ENCODE measurements around the gene ZNF343.
"Not testable (repeated sequence)": the region's sequence is repeated elsewhere in the genome, so short reads cannot be mapped to it uniquely, and the experiment has no call there.

DNA sequence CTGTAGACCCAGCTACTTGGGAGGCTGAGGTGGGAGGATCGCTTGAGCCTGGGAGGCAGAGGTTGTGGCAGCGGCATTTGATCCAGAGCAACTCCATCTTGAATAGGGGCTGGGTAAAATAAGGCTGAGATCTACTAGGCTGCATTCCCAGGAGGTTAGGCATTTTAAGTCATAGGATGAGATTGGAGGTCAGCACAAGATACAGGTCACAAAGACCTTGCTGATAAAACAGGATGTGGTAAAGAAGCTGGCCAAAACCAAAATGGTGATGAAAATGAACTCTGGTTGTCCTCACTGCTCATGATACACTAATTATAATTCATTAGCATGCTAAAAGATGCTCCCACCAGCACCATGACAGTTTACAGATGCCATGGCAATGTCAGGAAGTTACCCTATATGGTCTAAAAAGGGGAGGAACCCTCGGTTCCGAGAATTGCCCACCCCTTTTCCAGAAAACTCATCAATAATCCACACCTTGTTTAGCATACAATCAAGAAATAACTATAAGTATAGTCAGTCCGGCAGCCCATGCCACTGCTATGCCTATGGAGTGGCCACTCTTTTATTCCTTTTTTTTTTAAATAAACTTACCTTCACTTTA lies 14.2 kb upstream of the ZNF343 start:
- TF ChIP-seq, protein P1, sequence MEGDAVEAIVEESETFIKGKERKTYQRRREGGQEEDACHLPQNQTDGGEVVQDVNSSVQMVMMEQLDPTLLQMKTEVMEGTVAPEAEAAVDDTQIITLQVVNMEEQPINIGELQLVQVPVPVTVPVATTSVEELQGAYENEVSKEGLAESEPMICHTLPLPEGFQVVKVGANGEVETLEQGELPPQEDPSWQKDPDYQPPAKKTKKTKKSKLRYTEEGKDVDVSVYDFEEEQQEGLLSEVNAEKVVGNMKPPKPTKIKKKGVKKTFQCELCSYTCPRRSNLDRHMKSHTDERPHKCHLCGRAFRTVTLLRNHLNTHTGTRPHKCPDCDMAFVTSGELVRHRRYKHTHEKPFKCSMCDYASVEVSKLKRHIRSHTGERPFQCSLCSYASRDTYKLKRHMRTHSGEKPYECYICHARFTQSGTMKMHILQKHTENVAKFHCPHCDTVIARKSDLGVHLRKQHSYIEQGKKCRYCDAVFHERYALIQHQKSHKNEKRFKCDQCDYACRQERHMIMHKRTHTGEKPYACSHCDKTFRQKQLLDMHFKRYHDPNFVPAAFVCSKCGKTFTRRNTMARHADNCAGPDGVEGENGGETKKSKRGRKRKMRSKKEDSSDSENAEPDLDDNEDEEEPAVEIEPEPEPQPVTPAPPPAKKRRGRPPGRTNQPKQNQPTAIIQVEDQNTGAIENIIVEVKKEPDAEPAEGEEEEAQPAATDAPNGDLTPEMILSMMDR (IDR thresholded peaks at IDR 0.05; ENCODE audit: low read length), result not testable (repeated sequence)
- TF ChIP-seq EZH2 (IDR thresholded peaks at IDR 0.05; ENCODE audit: borderline replicate concordance, low read length), result not testable (repeated sequence)

Data from OCI-LY1 (cell line).